ENCODE results near the gene LGMN.
"Not testable (repeated sequence)": the region's sequence is repeated elsewhere in the genome, so short reads cannot be mapped to it uniquely, and the experiment has no call there.

LGMN gene

GRCh38 chr14:92684801-92685560, 63.4 kb downstream of the LGMN start:
- no peak for TF ChIP-seq ZFX (IDR thresholded peaks at IDR 0.05; ENCODE audit: borderline replicate concordance)
- TF ChIP-seq CTCF (IDR thresholded peaks at IDR 0.05) = peak; percentile 27
- no peak overlapping the region for H3K27ac ChIP-seq

- H3K27ac ChIP-seq = no peak overlapping the region
- no peak for TF ChIP-seq CTCF (IDR thresholded peaks at IDR 0.05)
- TF ChIP-seq ZFX (IDR thresholded peaks at IDR 0.05; ENCODE audit: borderline replicate concordance) = no peak
These were observed 65.4 kb downstream of the LGMN start for GRCh38 chr14:92683041-92683440.

- peak; percentile 97 for TF ChIP-seq CTCF (IDR thresholded peaks at IDR 0.05)
- TF ChIP-seq ZFX (IDR thresholded peaks at IDR 0.05; ENCODE audit: borderline replicate concordance) = no peak
- H3K27ac ChIP-seq = no peak overlapping the region
These were observed 67.4 kb downstream of the LGMN start for GRCh38 chr14:92680781-92681650.

GRCh38 chr14:92680330-92680729, 68.1 kb downstream of the LGMN start:
- H3K27ac ChIP-seq = not testable (repeated sequence)

GRCh38 chr14:92679246-92679645, 69.2 kb downstream of the LGMN start:
- no peak overlapping the region for H3K27ac ChIP-seq
- TF ChIP-seq CTCF (IDR thresholded peaks at IDR 0.05) (no peak), ZFX (IDR thresholded peaks at IDR 0.05; ENCODE audit: borderline replicate concordance) (no peak)

GRCh38 chr14:92678766-92679165, 69.7 kb downstream of the LGMN start:
- TF ChIP-seq ZFX (IDR thresholded peaks at IDR 0.05; ENCODE audit: borderline replicate concordance) (no peak), CTCF (IDR thresholded peaks at IDR 0.05) (no peak)

GRCh38 chr14:92677955-92678354, 70.5 kb downstream of the LGMN start:
- TF ChIP-seq CTCF (IDR thresholded peaks at IDR 0.05) (no peak), ZFX (IDR thresholded peaks at IDR 0.05; ENCODE audit: borderline replicate concordance) (no peak)
- no peak overlapping the region for H3K27ac ChIP-seq

More at GRCh38 chr14:92678766-92679165, 69.7 kb downstream of the LGMN start:
- H3K27ac ChIP-seq = no peak overlapping the region
